A549 treated with Hydrocortisone at 1 μM for 4 hours (cell line): ENCODE results near the gene FLG2. TPM values are rescaled to one million over a fixed set of nuclear protein-coding genes. Genes with fewer than 3 reads are reported as not detected.

Source experiments
- total RNA-seq: library from RNA; stranded (reverse); fragments of 200-300 nt; extraction: Qiagen RNA extraction; gene quantifications from 5 replicates; pipeline ENCODE4 v1.2.3, GENCODE V29; 2022

Gene FLG2
- not detected in 5 replicates for total RNA-seq

GRCh38 chr1:152359906-152360305, at the start of gene FLG2:
TSS of gene FLG2 (minus strand) at chr1:152360006. CDS start at chr1:152358884, 1,122 bp downstream.

GRCh38 chr1:152325111-152325510, 34.7 kb downstream of the FLG2 start, which contains the start of gene FLG:
TSS of gene FLG (minus strand) at chr1:152325239. CDS start at chr1:152315456, 9,783 bp downstream.

Other genes with a start within 250 kb of the FLG2 start
- 0.16 to 0.30 TPM (median 0.29 TPM) in 5 replicates for gene TCHH, start 244.6 kb downstream of the FLG2 start, total RNA-seq
- gene RPTN, start 200.8 kb downstream of the FLG2 start, total RNA-seq = 0.02 TPM in 1 of 5 replicates, not detected in the others
- gene HRNR, start 135.8 kb downstream of the FLG2 start, total RNA-seq = not detected in 5 replicates
- 0.01 to 0.02 TPM (median 0.01 TPM) in 3 of 5 replicates, not detected in the others for gene FLG, start 34.8 kb downstream of the FLG2 start, total RNA-seq
- gene CRNN, start 54.3 kb upstream of the FLG2 start, total RNA-seq = not detected in 5 replicates
- 0.20 TPM in 1 of 5 replicates, not detected in the others for gene LCE5A, start 150.8 kb upstream of the FLG2 start, total RNA-seq
- gene CRCT1, start 154.5 kb upstream of the FLG2 start, total RNA-seq = 0.29 to 0.70 TPM (median 0.32 TPM) in 5 replicates
- 0.30 TPM in 1 of 5 replicates, not detected in the others for gene LCE3E, start 206.8 kb upstream of the FLG2 start, total RNA-seq
- 2.6 to 3.6 TPM (median 3.1 TPM) in 5 replicates for gene LCE3D, start 220.5 kb upstream of the FLG2 start, total RNA-seq
- not detected in 5 replicates for gene LCE3C, start 240.2 kb upstream of the FLG2 start, total RNA-seq